A549 (cell line): ENCODE results near the gene SDC4. TPM values are rescaled to one million over a fixed set of nuclear protein-coding genes. Genes with fewer than 3 reads are reported as not detected.
"Not testable (repeated sequence)": the region's sequence is repeated elsewhere in the genome, so short reads cannot be mapped to it uniquely, and the experiment has no call there.

Source experiments
- ATAC-seq, 2 experiments: fragments of 200-7000 bp in 1 of 2; fragments of >200 bp in 1 of 2; cut with Nextera tagmentation in 1 of 2; cut with Tn5 transposase in 1 of 2; 3 replicates each; pipeline versions ENCODE4 v1.8.0 to v1.9.1; 2018 to 2020; ENCODE audit warnings: mild to moderate bottlenecking in 1 of 2, moderate library complexity in 1 of 2
- CTCF ChIA-PET: fragments of 300-600 bp; sonication (Branson Sonifier 250); formaldehyde crosslinking; extraction: SDS; loops from one replicate; lab custom pipeline; 2021; ENCODE audit warnings: antibody characterized with exemption, inconsistent platforms; lab: Yijun Ruan, JAX
- POLR2A ChIA-PET: fragments of 350-600 bp; formaldehyde crosslinking; extraction: SDS; loops from one replicate; lab custom pipeline; 2021; ENCODE audit warnings: antibody characterized with exemption, inconsistent platforms; lab: Yijun Ruan, JAX
- DNase-seq, 2 experiments: peaks; one replicate each; pipeline versions ENCODE4 v3.0.0 to v3.0.0-alpha.2; 2011 to 2016; ENCODE audit warnings: low read depth in 1 of 2, low spot score in 1 of 2
- FAIRE-seq: peaks from 2 replicates; lab custom pipeline; 2011; peaks lifted over from hg19 to GRCh38; lab: Jason Lieb, UNC
- H3K27ac ChIP-seq, 2 experiments: fragments of >200 bp; sonication (Bioruptor Twin); formaldehyde crosslinking; 3 replicates each; pipeline ENCODE4 v1.5.1; 2016 to 2017
- H3K4me1 ChIP-seq: fragments of >200 bp; sonication (Bioruptor Twin); formaldehyde crosslinking; 3 replicates; pipeline ENCODE4 v1.6.1; 2016
- H3K4me2 ChIP-seq: fragments of >200 bp; sonication (Bioruptor Twin); formaldehyde crosslinking; 3 replicates; pipeline ENCODE4 v1.6.1; 2016
- H3K4me3 ChIP-seq: fragments of >200 bp; sonication (Bioruptor Twin); formaldehyde crosslinking; 3 replicates; pipeline ENCODE4 v1.5.1; 2016
- H3K9me3 ChIP-seq: fragments of >200 bp; sonication (Bioruptor Twin); formaldehyde crosslinking; 3 replicates; pipeline ENCODE4 v1.6.1; 2016
- ATOH8 ChIP-seq: fragments of 250-450 bp; sonication (Bioruptor Pico); IDR thresholded peaks from 2 replicates; pipeline ENCODE4 v1.5.0; 2020; ENCODE audit warnings: low read depth, mild to moderate bottlenecking, moderate library complexity
- CBX8 ChIP-seq: fragments of 200-600 bp; sonication (generic); IDR thresholded peaks from 2 replicates; pipeline ENCODE4 v1.6.1; 2016
- CTCF ChIP-seq: fragments of >200 bp; sonication (Bioruptor Twin); formaldehyde crosslinking; IDR thresholded peaks from 3 replicates; pipeline ENCODE4 v1.5.1; 2016
- EHF ChIP-seq: fragments of 250-450 bp; sonication (Bioruptor Pico); IDR thresholded peaks from 2 replicates; pipeline ENCODE4 v1.5.0; 2020; ENCODE audit warnings: mild to moderate bottlenecking
- EP300 ChIP-seq, 2 experiments: fragments of >200 bp; sonication (Bioruptor Twin); formaldehyde crosslinking; IDR thresholded peaks; 2 replicates in 1 of 2; 3 replicates in 1 of 2; pipeline ENCODE4 v1.6.1; 2016 to 2017
- FOSB ChIP-seq: fragments of 250-450 bp; sonication (Bioruptor Pico); IDR thresholded peaks from 2 replicates; pipeline ENCODE4 v1.5.0; 2020; ENCODE audit warnings: mild to moderate bottlenecking, moderate library complexity
- HEYL ChIP-seq: fragments of 250-450 bp; sonication (Bioruptor Pico); IDR thresholded peaks from 2 replicates; pipeline ENCODE4 v1.8.0; 2021; ENCODE audit warnings: mild to moderate bottlenecking, moderate library complexity
- HOXA7 ChIP-seq: fragments of 250-450 bp; sonication (Bioruptor Pico); IDR thresholded peaks from 2 replicates; pipeline ENCODE4 v1.5.0; 2020; ENCODE audit warnings: mild to moderate bottlenecking, moderate library complexity
- KDM1A ChIP-seq: fragments of 200-600 bp; sonication (generic); IDR thresholded peaks from 2 replicates; pipeline ENCODE4 v1.6.1; 2016; ENCODE audit warnings: low read depth, mild to moderate bottlenecking
- PBX3 ChIP-seq: IDR thresholded peaks from 2 replicates; pipeline ENCODE4 v1.6.1; 2012
- RARB ChIP-seq: fragments of 250-450 bp; sonication (Bioruptor Pico); IDR thresholded peaks from 2 replicates; pipeline ENCODE4 v1.8.0; 2021; ENCODE audit warnings: mild to moderate bottlenecking, moderate library complexity
- RCOR1 ChIP-seq: fragments of 150-350 bp; IDR thresholded peaks from 2 replicates; pipeline ENCODE4 v1.6.1; 2014; ENCODE audit warnings: antibody characterized with exemption, low read length, low read depth
- REST ChIP-seq: fragments of 200-600 bp; sonication (generic); IDR thresholded peaks from 2 replicates; pipeline ENCODE4 v1.6.1; 2016; ENCODE audit warnings: antibody characterized with exemption, mild to moderate bottlenecking, moderate library complexity
- TFCP2L1 ChIP-seq: fragments of 250-450 bp; sonication (Bioruptor Pico); IDR thresholded peaks from 2 replicates; pipeline ENCODE4 v1.5.0; 2021; ENCODE audit warnings: mild to moderate bottlenecking
- TP53 ChIP-seq: fragments of 250-450 bp; sonication (Bioruptor Pico); IDR thresholded peaks from 2 replicates; pipeline ENCODE4 v1.5.0; 2021; ENCODE audit warnings: mild to moderate bottlenecking, moderate library complexity
- USF2 ChIP-seq: fragments of 450-650 bp; IDR thresholded peaks from 2 replicates; pipeline ENCODE4 v1.6.1; 2014; ENCODE audit warnings: antibody characterized with exemption
- WGBS: methylation state at CpG from one replicate; pipeline ENCODE4 v1.1.6; 2017; ENCODE audit errors: missing lambda C conversion rate; 5-methylcytosine and 5-hydroxymethylcytosine counted together
- polyA plus RNA-seq, 4 experiments: library from polyadenylated mRNA; depleted of rRNA in 3 of 4; stranded (reverse); fragments of >200 nt; fragmentation: RNase III in 1 of 4; extraction: RNeasy Plus Mini Kit Qiagen cat#74134 plus additional on column Dnase treatment in 1 of 4; gene quantifications; 2 replicates in 3 of 4; 3 replicates in 1 of 4; pipeline ENCODE4 v1.2.3, GENCODE V29; 2011 to 2017

The SDC4 gene
- polyA plus RNA-seq, 2 of the 4 experiments (the other 2 are of a cell fraction), result 27.4 to 35.6 TPM

- H3K4me2 ChIP-seq, result no peak overlapping the region
- 100% methylated on average over 1 of the region's 1 CpG for WGBS
- no peak for DNase-seq
- H3K4me3 ChIP-seq, result no peak overlapping the region
- H3K9me3 ChIP-seq, result no peaks in the 10 kb centered on the region
- TF ChIP-seq HEYL (CRISPR knock-in tag), result no peak
- no peak for TF ChIP-seq EP300 (IDR thresholded peaks at IDR 0.05)
- no peak for TF ChIP-seq CTCF
- no peak for TF ChIP-seq TP53 (CRISPR knock-in tag)
- no peak for TF ChIP-seq KDM1A
- no peak for TF ChIP-seq RCOR1
- no peak for TF ChIP-seq USF2
- TF ChIP-seq TFCP2L1, result no peak
- TF ChIP-seq FOSB (CRISPR knock-in tag), result no peak
- ChIA-PET POLR2A (no interaction called here), CTCF (interaction anchor here (1.1 to 4.7 kb wide), 2 partner anchors 10 to 83 kb away, joined by 4 to 46 read pairs; partner anchors contain the start of gene SYS1)
- peaks cover 39% of the 10 kb centered on the region for H3K4me1 ChIP-seq
- H3K27ac ChIP-seq, result no peak overlapping the region
- ATAC-seq, result no peak
- FAIRE-seq, result no peak
These were observed 5.5 kb upstream of the SDC4 start for GRCh38 chr20:45353746-45354145.

- Histone ChIP-seq H3K27ac (no peak overlapping the region), H3K9me3 (no peaks in the 10 kb centered on the region), H3K4me2 (no peak overlapping the region), H3K4me1 (peaks cover 33% of the 10 kb centered on the region), H3K4me3 (no peak overlapping the region)
- ChIA-PET POLR2A (no interaction called here), CTCF (interaction anchor here (0.8 to 4.7 kb wide), 9 partner anchors 8 to 418 kb away, joined by 3 to 46 read pairs (median 5); partner anchors contain the start of gene SYS1)
- 74% methylated on average over 3 of the region's 3 CpGs for WGBS
- FAIRE-seq (no peak), DNase-seq (no peak), ATAC-seq (no peak)
- TF ChIP-seq PBX3 (no peak), CBX8 (no peak), HOXA7 (CRISPR knock-in tag) (no peak), HEYL (CRISPR knock-in tag) (no peak), ATOH8 (CRISPR knock-in tag) (no peak), RARB (CRISPR knock-in tag) (no peak), REST (no peak), EHF (no peak)
These were observed 4.5 kb upstream of the SDC4 start for GRCh38 chr20:45352729-45353128.

GRCh38 chr20:45350795-45351194, 2.6 kb upstream of the SDC4 start:
- POLR2A ChIA-PET, H3K9me3 ChIP-seq, FAIRE-seq, DNase-seq, H3K4me3 ChIP-seq, ATAC-seq, H3K4me2 ChIP-seq, H3K27ac ChIP-seq: not testable (repeated sequence)
- CTCF ChIA-PET, result interaction anchor here (1.0 to 4.7 kb wide), 3 partner anchors 9 to 13 kb away, joined by 3 to 46 read pairs (median 3); partner anchors contain the start of gene SYS1
- peaks cover 40% of the 10 kb centered on the region for H3K4me1 ChIP-seq
- WGBS, result 95% methylated on average over 10 of the region's 10 CpGs
